Activated CD4-positive, alpha-beta memory T cell treated with anti-CD3 and anti-CD28 coated beads for 36 hours (primary cell): ENCODE data around the gene PSMD5. TPM values are rescaled to one million over a fixed set of nuclear protein-coding genes. Genes with fewer than 3 reads are reported as not detected.
A peak's percentile ranks its signal among the peaks of the same experiment; 100 is the strongest.

ENCODE experiments used
- CTCF ChIA-PET: fragments of 350-600 bp; sonication (Branson Sonifier 250); formaldehyde crosslinking; loops from one replicate; lab custom pipeline; 2021; ENCODE audit warnings: antibody characterized with exemption, inconsistent platforms; lab: Charles Lee
- POLR2A ChIA-PET: fragments of 350-600 bp; sonication (Branson Sonifier 250); formaldehyde crosslinking; loops from one replicate; lab custom pipeline; 2021; ENCODE audit warnings: antibody characterized with exemption; lab: Charles Lee
- DNase-seq: peaks from one replicate; pipeline ENCODE4 v3.0.0-alpha.2; 2020
- H3K27ac Mint-ChIP-seq: one replicate; pipeline ENCODE4 v1.8.0; 2021; ENCODE audit warnings: mixed read lengths
- H3K27me3 Mint-ChIP-seq: one replicate; pipeline ENCODE4 v1.8.0; 2021; ENCODE audit warnings: mixed read lengths
- H3K36me3 Mint-ChIP-seq: one replicate; pipeline ENCODE4 v1.8.0; 2021; ENCODE audit warnings: mixed read lengths
- H3K4me1 Mint-ChIP-seq: one replicate; pipeline ENCODE4 v1.8.0; 2021; ENCODE audit warnings: low read depth, mixed read lengths
- H3K4me3 Mint-ChIP-seq: one replicate; pipeline ENCODE4 v1.8.0; 2021; ENCODE audit warnings: mild to moderate bottlenecking, mixed read lengths
- H3K9me3 Mint-ChIP-seq: one replicate; pipeline ENCODE4 v1.8.0; 2021; ENCODE audit warnings: mixed read lengths
- intact Hi-C: fragments of 100-400 bp; cut with micrococcal nuclease; formaldehyde crosslinking; loops from one replicate; pipeline ENCODE4 v1.15.1; 2023
- total RNA-seq, 2 experiments: library from RNA; stranded (reverse); gene quantifications; one replicate each; pipeline ENCODE4 v1.2.3, GENCODE V29; 2021

Gene PSMD5
- total RNA-seq, result 10 to 100 TPM; 69.7 to 71.0 TPM

DNA sequence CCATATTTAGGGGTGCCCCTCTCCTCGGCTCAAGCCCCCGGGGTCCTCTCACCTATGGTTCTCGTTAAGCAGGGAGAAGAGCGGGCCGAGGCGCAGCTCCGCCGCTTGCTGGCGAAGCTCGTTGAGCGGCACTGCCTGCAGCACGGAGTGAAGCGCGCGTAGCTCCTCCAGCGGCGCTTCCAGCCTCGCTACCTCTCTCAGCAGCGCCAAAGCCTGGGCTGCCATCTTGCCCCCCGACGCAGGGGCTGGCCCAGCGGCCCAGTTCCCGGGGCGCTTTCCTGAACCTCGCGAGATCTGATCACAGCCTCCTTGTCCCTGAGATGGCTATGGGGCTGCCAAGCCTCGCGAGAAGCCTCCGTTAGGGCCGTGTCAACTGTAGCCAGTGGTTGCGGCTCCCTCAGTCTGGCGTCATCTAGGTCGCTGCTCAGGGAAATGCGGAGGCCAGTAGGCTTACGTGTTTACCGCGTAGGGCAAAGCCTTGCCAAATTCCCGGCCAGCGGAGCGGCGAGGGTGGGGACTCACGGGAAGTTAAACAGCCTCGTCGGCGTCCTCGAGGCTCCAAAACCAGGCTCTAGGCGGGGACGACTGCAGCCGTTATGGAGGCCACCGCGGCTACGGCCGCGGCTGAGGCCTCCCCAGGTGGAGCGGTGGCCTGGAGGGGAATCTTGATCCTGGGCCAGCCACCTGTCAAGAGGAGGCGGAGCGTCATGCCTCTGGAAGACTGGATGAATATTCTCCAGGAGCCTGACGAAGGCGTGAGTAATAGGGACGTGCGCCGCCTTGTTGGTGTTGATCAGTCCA is at the start of gene PSMD5:
TSS of gene PSMD5 (minus strand) at position 238 of the 801 bp plus-strand sequence. CDS start at position 225, 13 bp downstream.
- Mint-ChIP-seq H3K9me3 (no peaks in the 10 kb centered on the region), H3K4me1 (peaks cover 79% of the 10 kb centered on the region), H3K36me3 (peaks cover 46% of the 10 kb centered on the region), H3K27ac (peak within 1 kb of the TSS; percentile 95), H3K4me3 (peak within 1 kb of the TSS; percentile 95), H3K27me3 (no peaks in the 10 kb centered on the region)
- peak; percentile 99 for DNase-seq
- POLR2A ChIA-PET, result interaction anchor here (0.7 to 5.9 kb wide), 9 partner anchors 27 to 86 kb away, joined by 3 to 83 read pairs (median 6); partner anchors contain the start of genes FBXW2 and TRAF1
- CTCF ChIA-PET, result interaction anchor here (0.5 to 1.3 kb wide), 4 partner anchors 47 to 94 kb away, joined by 3 to 5 read pairs (median 4); no protein-coding TSS in a partner anchor
- intact Hi-C loops, result loop anchor here (1.0 to 5.0 kb wide), 4 partner anchors 50 to 359 kb away; partner anchors contain the start of genes CNTRL, FBXW2 and RAB14

DNA sequence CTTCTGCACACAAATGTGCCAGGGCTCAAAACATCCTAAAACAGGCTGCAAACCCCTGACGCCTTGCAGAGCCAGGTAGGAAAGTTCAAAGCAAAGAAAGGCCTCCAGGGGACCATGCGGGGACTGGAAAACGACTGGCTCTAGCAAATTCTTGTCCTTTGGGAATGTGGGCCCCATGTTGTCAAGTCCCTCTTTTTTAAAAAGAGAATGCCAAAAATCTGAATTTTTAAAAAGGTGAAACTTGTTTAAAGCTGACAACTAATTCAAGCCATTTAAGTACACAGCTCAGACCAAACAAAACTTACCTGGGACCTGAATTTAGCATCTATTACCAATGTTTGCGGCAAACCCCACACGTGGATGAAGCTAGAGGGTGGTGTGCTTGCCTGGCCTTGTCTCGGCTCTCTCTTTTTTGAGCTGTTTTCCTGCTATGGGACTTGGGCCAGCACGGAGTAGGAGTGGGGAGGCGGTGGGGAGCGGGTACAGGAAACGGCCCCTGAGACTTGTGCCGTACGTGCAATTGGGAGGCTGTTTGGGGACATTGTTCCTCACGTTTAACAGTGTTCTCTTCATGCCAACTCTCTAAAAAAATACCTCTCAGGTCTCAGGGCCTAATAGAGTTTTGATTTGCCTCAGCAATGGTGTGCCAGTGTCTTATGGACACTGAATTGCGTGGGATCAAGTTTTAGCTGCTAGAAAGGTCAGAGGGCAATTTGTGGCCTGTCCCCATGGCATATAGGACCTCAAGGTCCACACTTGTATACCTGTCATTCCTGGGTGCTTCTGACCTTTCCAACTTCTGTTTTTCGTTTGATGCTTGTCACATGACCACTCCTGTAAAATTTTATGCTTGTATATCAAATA is 49.4 kb upstream of the PSMD5 start:
- DNase-seq, result peak; percentile 56
- peaks cover 80% of the 10 kb centered on the region for H3K4me1 Mint-ChIP-seq
- H3K9me3 Mint-ChIP-seq, result no peaks in the 10 kb centered on the region
- H3K27ac Mint-ChIP-seq, result peak overlapping the region; percentile 95
- no peaks in the 10 kb centered on the region for H3K27me3 Mint-ChIP-seq
- CTCF ChIA-PET, result interaction anchor here (0.8 to 4.4 kb wide), 3 partner anchors 12 to 49 kb away, joined by 4 to 21 read pairs (median 4); no protein-coding TSS in a partner anchor
- peaks cover 16% of the 10 kb centered on the region for H3K36me3 Mint-ChIP-seq
- intact Hi-C loops, result loop anchor here (1.0 to 5.0 kb wide), 8 partner anchors 14 to 307 kb away; partner anchors contain the start of gene TRAF1
- POLR2A ChIA-PET, result interaction anchor here (1.0 to 4.9 kb wide), 14 partner anchors 8 to 50 kb away, joined by 3 to 97 read pairs (median 8); partner anchors contain the start of genes PHF19, PSMD5 and TRAF1
- H3K4me3 Mint-ChIP-seq, result peak overlapping the region; percentile 62

- DNase-seq, result peak; percentile 87
- peaks cover 10% of the 10 kb centered on the region for H3K36me3 Mint-ChIP-seq
- CTCF ChIA-PET, result interaction anchor here (0.6 to 4.4 kb wide), 5 partner anchors 11 to 179 kb away, joined by 3 to 21 read pairs (median 4); no protein-coding TSS in a partner anchor
- POLR2A ChIA-PET, result interaction anchor here (1.0 to 4.9 kb wide), 14 partner anchors 8 to 49 kb away, joined by 3 to 97 read pairs (median 8); partner anchors contain the start of genes PHF19, PSMD5 and TRAF1
- peaks cover 78% of the 10 kb centered on the region for H3K4me1 Mint-ChIP-seq
- peak overlapping the region; percentile 95 for H3K27ac Mint-ChIP-seq
- peak overlapping the region; percentile 62 for H3K4me3 Mint-ChIP-seq
- no peaks in the 10 kb centered on the region for H3K9me3 Mint-ChIP-seq
- intact Hi-C loops, result loop anchor here (1.0 to 5.0 kb wide), 3 partner anchors 13 to 134 kb away; no protein-coding TSS in a partner anchor
- H3K27me3 Mint-ChIP-seq, result no peaks in the 10 kb centered on the region
These were observed 48.6 kb upstream of the PSMD5 start for GRCh38 chr9:120891245-120891883.

GRCh38 chr9:120890320-120891244 is 47.9 kb upstream of the PSMD5 start:
- Mint-ChIP-seq H3K4me1 (peaks cover 82% of the 10 kb centered on the region), H3K36me3 (peaks cover 10% of the 10 kb centered on the region), H3K27me3 (no peaks in the 10 kb centered on the region), H3K9me3 (no peaks in the 10 kb centered on the region), H3K27ac (peak overlapping the region; percentile 95), H3K4me3 (peak overlapping the region; percentile 62)
- POLR2A ChIA-PET, result interaction anchor here (0.6 to 4.9 kb wide), 23 partner anchors 9 to 97 kb away, joined by 3 to 97 read pairs (median 6); partner anchors contain the start of genes FBXW2, PHF19, PSMD5 and TRAF1
- DNase-seq, result peak; percentile 54
- CTCF ChIA-PET, result interaction anchor here (0.6 to 4.4 kb wide), 13 partner anchors 11 to 179 kb away, joined by 3 to 21 read pairs (median 5); partner anchors contain the start of genes PHF19 and TRAF1
- intact Hi-C loops, result loop anchor here (1.0 to 5.0 kb wide), 3 partner anchors 12 to 133 kb away; no protein-coding TSS in a partner anchor

DNA sequence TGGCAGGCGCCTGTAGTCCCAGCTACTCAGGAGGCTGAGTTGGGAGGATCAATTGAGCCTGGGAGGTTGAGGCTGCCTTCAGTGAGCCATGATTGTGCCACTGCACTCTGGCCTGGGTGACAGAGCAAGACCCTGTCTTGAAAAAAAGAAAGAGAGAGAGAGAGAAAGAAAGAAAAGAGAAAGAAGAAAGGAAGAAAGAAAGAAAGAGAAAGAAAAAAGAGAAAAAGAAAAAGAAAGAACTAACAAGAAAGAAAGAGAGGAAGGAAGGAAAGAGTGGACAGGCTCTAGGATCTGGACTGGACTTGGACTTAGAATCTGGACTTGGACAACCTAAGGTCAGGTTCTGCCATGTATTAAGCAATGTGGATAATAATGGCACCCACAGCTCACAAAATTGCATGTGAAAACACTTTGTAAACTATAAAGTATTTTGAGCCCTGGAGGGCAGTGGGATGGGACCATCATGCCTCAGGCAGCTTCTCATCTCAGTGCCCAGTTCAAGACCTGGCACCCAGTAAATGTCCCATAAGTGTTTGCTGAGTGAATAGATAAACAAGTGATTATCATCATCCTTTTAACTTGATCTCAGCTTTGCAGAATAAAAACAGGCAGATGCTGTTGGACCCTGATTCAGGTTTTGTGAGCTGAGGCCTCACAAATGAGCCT is 47.0 kb upstream of the PSMD5 start:
- H3K36me3 Mint-ChIP-seq, result peaks cover 10% of the 10 kb centered on the region
- H3K4me1 Mint-ChIP-seq, result peaks cover 77% of the 10 kb centered on the region
- intact Hi-C loops, result loop anchor here (5.0 kb wide), 1 partner anchor 132 kb away; no protein-coding TSS in a partner anchor
- no peaks in the 10 kb centered on the region for H3K27me3 Mint-ChIP-seq
- H3K9me3 Mint-ChIP-seq, result no peaks in the 10 kb centered on the region
- H3K4me3 Mint-ChIP-seq, result peak overlapping the region; percentile 62
- POLR2A ChIA-PET, result interaction anchor here (0.6 to 4.9 kb wide), 15 partner anchors 8 to 96 kb away, joined by 3 to 97 read pairs (median 6); partner anchors contain the start of genes FBXW2, PHF19 and TRAF1
- CTCF ChIA-PET, result interaction anchor here (0.8 to 4.4 kb wide), 13 partner anchors 10 to 134 kb away, joined by 3 to 21 read pairs (median 5); partner anchors contain the start of genes PHF19 and TRAF1
- H3K27ac Mint-ChIP-seq, result peak overlapping the region; percentile 95
- no peak for DNase-seq

GRCh38 chr9:120888626-120889025 is 45.9 kb upstream of the PSMD5 start:
- no peaks in the 10 kb centered on the region for H3K9me3 Mint-ChIP-seq
- DNase-seq, result no peak
- no peaks in the 10 kb centered on the region for H3K27me3 Mint-ChIP-seq
- intact Hi-C loops, result no loop called here
- POLR2A ChIA-PET, result interaction anchor here (1.3 kb wide), 1 partner anchor 16 kb away, joined by 3 read pairs; no protein-coding TSS in a partner anchor
- no peak overlapping the region for H3K4me3 Mint-ChIP-seq
- peaks cover 10% of the 10 kb centered on the region for H3K36me3 Mint-ChIP-seq
- peaks cover 75% of the 10 kb centered on the region for H3K4me1 Mint-ChIP-seq
- CTCF ChIA-PET, result interaction anchor here (1.1 to 4.4 kb wide), 2 partner anchors 9 to 93 kb away, joined by 3 to 21 read pairs; no protein-coding TSS in a partner anchor
- H3K27ac Mint-ChIP-seq, result peak overlapping the region; percentile 95

DNA sequence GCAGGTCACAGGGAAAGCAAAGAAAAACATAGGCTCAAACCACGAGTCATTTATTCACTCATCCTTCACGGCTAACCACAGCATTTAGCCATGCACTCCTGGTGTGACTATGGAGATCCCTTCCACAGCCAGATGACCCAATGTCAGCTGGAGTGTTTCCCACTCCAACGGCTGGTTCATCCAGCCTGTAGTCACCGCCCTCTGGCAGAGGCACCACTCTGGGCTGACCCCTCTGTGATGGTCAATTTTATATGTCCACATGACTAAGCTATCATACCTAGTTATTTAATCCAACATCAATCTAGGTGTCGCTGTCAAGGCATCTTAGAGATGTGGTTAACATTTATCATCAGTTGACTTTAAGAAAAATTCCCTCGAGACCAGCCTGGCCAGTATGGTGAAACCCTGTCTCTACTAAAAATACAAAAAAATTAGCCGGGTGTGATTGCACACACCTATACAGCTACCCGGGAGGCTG is 43.8 kb upstream of the PSMD5 start:
- H3K27me3 Mint-ChIP-seq, result no peaks in the 10 kb centered on the region
- intact Hi-C loops, result no loop called here
- H3K36me3 Mint-ChIP-seq, result peaks cover 7% of the 10 kb centered on the region
- no peaks in the 10 kb centered on the region for H3K9me3 Mint-ChIP-seq
- H3K4me1 Mint-ChIP-seq, result peaks cover 71% of the 10 kb centered on the region
- no peak for DNase-seq
- no peak overlapping the region for H3K4me3 Mint-ChIP-seq
- peak overlapping the region; percentile 6 for H3K27ac Mint-ChIP-seq
- ChIA-PET POLR2A (interaction anchor here (1.2 to 1.6 kb wide), 2 partner anchors 8 to 40 kb away, joined by 3 read pairs; partner anchors contain the start of gene TRAF1), CTCF (interaction anchor here (0.9 kb wide), 1 partner anchor 9 kb away, joined by 3 read pairs; the partner anchor contains the start of gene PHF19)

GRCh38 chr9:120885958-120886357 is 43.2 kb upstream of the PSMD5 start:
- peaks cover 68% of the 10 kb centered on the region for H3K4me1 Mint-ChIP-seq
- H3K27me3 Mint-ChIP-seq, result no peaks in the 10 kb centered on the region
- ChIA-PET POLR2A (interaction anchor here (1.2 to 1.6 kb wide), 2 partner anchors 8 to 40 kb away, joined by 3 read pairs; partner anchors contain the start of gene TRAF1), CTCF (interaction anchor here (0.9 kb wide), 1 partner anchor 9 kb away, joined by 3 read pairs; the partner anchor contains the start of gene PHF19)
- no peak overlapping the region for H3K4me3 Mint-ChIP-seq
- H3K27ac Mint-ChIP-seq, result no peak overlapping the region
- DNase-seq, result no peak
- H3K9me3 Mint-ChIP-seq, result no peaks in the 10 kb centered on the region
- peaks cover 4% of the 10 kb centered on the region for H3K36me3 Mint-ChIP-seq
- intact Hi-C loops, result no loop called here

- Mint-ChIP-seq H3K4me3 (no peak overlapping the region), H3K9me3 (no peaks in the 10 kb centered on the region), H3K27ac (peak overlapping the region; percentile 15), H3K27me3 (no peaks in the 10 kb centered on the region), H3K4me1 (peaks cover 68% of the 10 kb centered on the region), H3K36me3 (peaks cover 4% of the 10 kb centered on the region)
- intact Hi-C loops, result no loop called here
- POLR2A ChIA-PET, result interaction anchor here (0.6 to 1.6 kb wide), 3 partner anchors 9 to 41 kb away, joined by 3 read pairs; partner anchors contain the start of gene TRAF1
- DNase-seq, result no peak
- CTCF ChIA-PET, result interaction anchor here (0.9 kb wide), 1 partner anchor 8 kb away, joined by 3 read pairs; the partner anchor contains the start of gene PHF19
These were observed 42.7 kb upstream of the PSMD5 start for GRCh38 chr9:120885457-120885856.
